SK-N-SH (cell line): ENCODE measurements around the gene MYO7A.

Experiments used
- GABPA ChIP-seq: IDR thresholded peaks from 2 replicates; pipeline ENCODE4 v1.4.0; 2012; ENCODE audit warnings: low read depth, mild to moderate bottlenecking
- PBX3 ChIP-seq: IDR thresholded peaks from 2 replicates; pipeline ENCODE4; 2012
- POLR2AphosphoS5 ChIP-seq: IDR thresholded peaks from 2 replicates; pipeline ENCODE4 v1.6.1; 2012; ENCODE audit warnings: low read depth, low read length
- RAD21 ChIP-seq: IDR thresholded peaks from 2 replicates; pipeline ENCODE4 v1.6.1; 2012; ENCODE audit warnings: mild to moderate bottlenecking, low read length
- USF2 ChIP-seq: fragments of 150-350 bp; IDR thresholded peaks from 2 replicates; pipeline ENCODE4 v1.6.1; 2017; ENCODE audit warnings: antibody characterized with exemption, low read length, low read depth, borderline replicate concordance
- TF ChIP-seq, protein P1 (sequence below): fragments of 200-600 bp; sonication (generic); IDR thresholded peaks from 2 replicates; pipeline ENCODE4 v1.6.1; 2017; ENCODE audit warnings: antibody characterized with exemption, mild to moderate bottlenecking, moderate library complexity
- TF ChIP-seq, protein P2 (sequence below): IDR thresholded peaks from 2 replicates; pipeline ENCODE4 v1.6.1; 2012; ENCODE audit warnings: mild to moderate bottlenecking, low read depth, low read length, moderate library complexity

DNA sequence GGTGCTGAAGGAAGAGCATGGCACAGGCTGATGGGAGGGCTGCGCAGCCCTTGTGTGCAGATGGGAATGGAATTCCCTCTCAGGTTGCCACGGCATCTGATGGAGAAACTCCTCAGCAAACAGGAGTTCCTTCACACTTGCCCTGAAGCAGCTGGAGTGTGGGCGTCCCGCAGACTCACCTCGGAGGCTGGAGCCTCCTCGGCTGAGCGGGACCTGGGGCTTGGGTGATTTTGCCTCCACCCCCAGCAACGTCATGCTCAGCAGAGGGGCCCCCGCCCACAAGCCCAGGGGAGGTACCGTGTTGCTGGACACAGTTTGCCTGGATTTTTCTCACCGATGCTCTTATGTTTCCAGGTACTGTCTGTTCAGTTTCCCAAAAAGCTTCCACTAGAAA lies 63.4 kb downstream of the MYO7A start:
- TF ChIP-seq RAD21 (no peak), POLR2AphosphoS5 (no peak), GABPA (no peak), PBX3 (no peak), USF2 (no peak)
- TF ChIP-seq, protein P1, sequence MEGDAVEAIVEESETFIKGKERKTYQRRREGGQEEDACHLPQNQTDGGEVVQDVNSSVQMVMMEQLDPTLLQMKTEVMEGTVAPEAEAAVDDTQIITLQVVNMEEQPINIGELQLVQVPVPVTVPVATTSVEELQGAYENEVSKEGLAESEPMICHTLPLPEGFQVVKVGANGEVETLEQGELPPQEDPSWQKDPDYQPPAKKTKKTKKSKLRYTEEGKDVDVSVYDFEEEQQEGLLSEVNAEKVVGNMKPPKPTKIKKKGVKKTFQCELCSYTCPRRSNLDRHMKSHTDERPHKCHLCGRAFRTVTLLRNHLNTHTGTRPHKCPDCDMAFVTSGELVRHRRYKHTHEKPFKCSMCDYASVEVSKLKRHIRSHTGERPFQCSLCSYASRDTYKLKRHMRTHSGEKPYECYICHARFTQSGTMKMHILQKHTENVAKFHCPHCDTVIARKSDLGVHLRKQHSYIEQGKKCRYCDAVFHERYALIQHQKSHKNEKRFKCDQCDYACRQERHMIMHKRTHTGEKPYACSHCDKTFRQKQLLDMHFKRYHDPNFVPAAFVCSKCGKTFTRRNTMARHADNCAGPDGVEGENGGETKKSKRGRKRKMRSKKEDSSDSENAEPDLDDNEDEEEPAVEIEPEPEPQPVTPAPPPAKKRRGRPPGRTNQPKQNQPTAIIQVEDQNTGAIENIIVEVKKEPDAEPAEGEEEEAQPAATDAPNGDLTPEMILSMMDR: no peak
- TF ChIP-seq, protein P2, sequence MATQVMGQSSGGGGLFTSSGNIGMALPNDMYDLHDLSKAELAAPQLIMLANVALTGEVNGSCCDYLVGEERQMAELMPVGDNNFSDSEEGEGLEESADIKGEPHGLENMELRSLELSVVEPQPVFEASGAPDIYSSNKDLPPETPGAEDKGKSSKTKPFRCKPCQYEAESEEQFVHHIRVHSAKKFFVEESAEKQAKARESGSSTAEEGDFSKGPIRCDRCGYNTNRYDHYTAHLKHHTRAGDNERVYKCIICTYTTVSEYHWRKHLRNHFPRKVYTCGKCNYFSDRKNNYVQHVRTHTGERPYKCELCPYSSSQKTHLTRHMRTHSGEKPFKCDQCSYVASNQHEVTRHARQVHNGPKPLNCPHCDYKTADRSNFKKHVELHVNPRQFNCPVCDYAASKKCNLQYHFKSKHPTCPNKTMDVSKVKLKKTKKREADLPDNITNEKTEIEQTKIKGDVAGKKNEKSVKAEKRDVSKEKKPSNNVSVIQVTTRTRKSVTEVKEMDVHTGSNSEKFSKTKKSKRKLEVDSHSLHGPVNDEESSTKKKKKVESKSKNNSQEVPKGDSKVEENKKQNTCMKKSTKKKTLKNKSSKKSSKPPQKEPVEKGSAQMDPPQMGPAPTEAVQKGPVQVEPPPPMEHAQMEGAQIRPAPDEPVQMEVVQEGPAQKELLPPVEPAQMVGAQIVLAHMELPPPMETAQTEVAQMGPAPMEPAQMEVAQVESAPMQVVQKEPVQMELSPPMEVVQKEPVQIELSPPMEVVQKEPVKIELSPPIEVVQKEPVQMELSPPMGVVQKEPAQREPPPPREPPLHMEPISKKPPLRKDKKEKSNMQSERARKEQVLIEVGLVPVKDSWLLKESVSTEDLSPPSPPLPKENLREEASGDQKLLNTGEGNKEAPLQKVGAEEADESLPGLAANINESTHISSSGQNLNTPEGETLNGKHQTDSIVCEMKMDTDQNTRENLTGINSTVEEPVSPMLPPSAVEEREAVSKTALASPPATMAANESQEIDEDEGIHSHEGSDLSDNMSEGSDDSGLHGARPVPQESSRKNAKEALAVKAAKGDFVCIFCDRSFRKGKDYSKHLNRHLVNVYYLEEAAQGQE: no peak
